Endothelial cell of umbilical vein (primary cell): ENCODE results near the gene BTAF1.

ENCODE experiments used
- EZH2 ChIP-seq: IDR thresholded peaks from 2 replicates; pipeline ENCODE4 v1.6.1; 2012; ENCODE audit warnings: borderline replicate concordance, low read depth, mild to moderate bottlenecking, moderate library complexity, low read length, inconsistent platforms; ENCODE audit not compliant: severe bottlenecking
- FOS ChIP-seq: IDR thresholded peaks from 2 replicates; pipeline ENCODE4 v1.6.1; 2011; ENCODE audit warnings: mild to moderate bottlenecking, low read length, moderate library complexity, borderline replicate concordance; ENCODE audit not compliant: insufficient read depth
- GATA2 ChIP-seq: IDR thresholded peaks from 2 replicates; pipeline ENCODE4 v1.7.0; 2011; ENCODE audit warnings: low read depth, mild to moderate bottlenecking, moderate library complexity, mixed read lengths, low read length; ENCODE audit not compliant: insufficient read length, insufficient read depth
- JUN ChIP-seq: IDR thresholded peaks from 2 replicates; pipeline ENCODE4 v1.6.1; 2011; ENCODE audit warnings: borderline replicate concordance, low read depth; ENCODE audit not compliant: insufficient read length, insufficient read depth
- MYC ChIP-seq: IDR thresholded peaks from one replicate; pipeline ENCODE4 v1.6.1; 2011; ENCODE audit warnings: mild to moderate bottlenecking, low read depth, low read length
- POLR2A ChIP-seq: IDR thresholded peaks from 2 replicates; pipeline ENCODE4 v1.6.1; 2012; ENCODE audit warnings: low read depth, mild to moderate bottlenecking, control low read depth, low read length
- POLR2AphosphoS5 ChIP-seq: IDR thresholded peaks from 2 replicates; pipeline ENCODE4 v1.6.1; 2012; ENCODE audit warnings: low read depth, mild to moderate bottlenecking, control low read depth, low read length, moderate library complexity; ENCODE audit not compliant: insufficient read depth
- TF ChIP-seq, protein P1 (sequence below), 2 donors: IDR thresholded peaks; 1 replicate in 1 of 2; 2 replicates in 1 of 2; pipeline ENCODE4 v1.5.1; 2011; ENCODE audit warnings: low read length in 2 of 2, mild to moderate bottlenecking in 2 of 2, moderate library complexity in 2 of 2, control low read depth in 1 of 2, inconsistent platforms in 1 of 2, low read depth in 1 of 2; ENCODE audit not compliant: insufficient read depth in 1 of 2; ENCODE audit errors: extremely low read depth in 1 of 2

DNA sequence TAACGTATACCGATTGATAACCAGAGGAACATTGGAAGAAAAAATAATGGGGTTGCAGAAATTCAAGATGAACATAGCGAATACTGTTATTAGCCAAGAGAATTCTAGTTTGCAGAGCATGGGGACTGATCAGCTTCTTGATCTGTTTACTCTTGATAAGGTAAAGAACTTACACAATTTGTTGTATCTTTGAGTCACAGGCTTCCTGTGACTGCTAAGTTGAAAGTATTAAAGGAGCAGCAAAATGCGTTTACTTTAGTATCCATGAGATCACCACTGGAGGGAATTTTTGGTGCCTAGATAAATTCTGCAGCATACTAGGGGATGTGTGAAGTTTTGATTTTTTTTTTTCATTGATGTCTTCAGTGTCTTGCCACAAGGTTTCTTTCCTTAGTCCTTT lies 103.6 kb downstream of the BTAF1 start:
- TF ChIP-seq, protein P1, sequence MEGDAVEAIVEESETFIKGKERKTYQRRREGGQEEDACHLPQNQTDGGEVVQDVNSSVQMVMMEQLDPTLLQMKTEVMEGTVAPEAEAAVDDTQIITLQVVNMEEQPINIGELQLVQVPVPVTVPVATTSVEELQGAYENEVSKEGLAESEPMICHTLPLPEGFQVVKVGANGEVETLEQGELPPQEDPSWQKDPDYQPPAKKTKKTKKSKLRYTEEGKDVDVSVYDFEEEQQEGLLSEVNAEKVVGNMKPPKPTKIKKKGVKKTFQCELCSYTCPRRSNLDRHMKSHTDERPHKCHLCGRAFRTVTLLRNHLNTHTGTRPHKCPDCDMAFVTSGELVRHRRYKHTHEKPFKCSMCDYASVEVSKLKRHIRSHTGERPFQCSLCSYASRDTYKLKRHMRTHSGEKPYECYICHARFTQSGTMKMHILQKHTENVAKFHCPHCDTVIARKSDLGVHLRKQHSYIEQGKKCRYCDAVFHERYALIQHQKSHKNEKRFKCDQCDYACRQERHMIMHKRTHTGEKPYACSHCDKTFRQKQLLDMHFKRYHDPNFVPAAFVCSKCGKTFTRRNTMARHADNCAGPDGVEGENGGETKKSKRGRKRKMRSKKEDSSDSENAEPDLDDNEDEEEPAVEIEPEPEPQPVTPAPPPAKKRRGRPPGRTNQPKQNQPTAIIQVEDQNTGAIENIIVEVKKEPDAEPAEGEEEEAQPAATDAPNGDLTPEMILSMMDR (IDR thresholded peaks at IDR 0.05; ENCODE audit: extremely low read depth in 1 of 2, insufficient read depth in 1 of 2, low read depth in 1 of 2, low read length in 2 of 2), result no peak
- TF ChIP-seq POLR2A, result no peak
- no peak for TF ChIP-seq EZH2
- TF ChIP-seq MYC, result no peak
- TF ChIP-seq JUN, result no peak
- no peak for TF ChIP-seq GATA2
- no peak for TF ChIP-seq POLR2AphosphoS5
- TF ChIP-seq FOS, result peak; percentile 16
